Measurements from ENCODE around the gene WDR43. TPM values are rescaled to one million over a fixed set of nuclear protein-coding genes. Genes with fewer than 3 reads are reported as not detected.
A peak's percentile ranks its signal among the peaks of the same experiment; 100 is the strongest.

Gene WDR43
- total and polyA plus RNA-seq, 9 of the 15 experiments (the other 6 are each of a cell fraction or from before 2014, with no cell fraction given): 34.6 to 197 (median 105) TPM

- no peak for TF ChIP-seq HDAC3 (IDR thresholded peaks at IDR 0.05; ENCODE audit: borderline replicate concordance, partially characterized antibody)
- no peak for TF ChIP-seq ZFP1 (CRISPR knock-in tag; IDR thresholded peaks at IDR 0.05)
- no peak for TF ChIP-seq SMAD3 (CRISPR knock-in tag; conservative IDR thresholded peaks at IDR 0.05)
- no peak for TF ChIP-seq HSF4 (CRISPR knock-in tag; IDR thresholded peaks at IDR 0.05; ENCODE audit: borderline replicate concordance)
- TF ChIP-seq CTCF (IDR thresholded peaks at IDR 0.05 in 2 of 3, conservative IDR thresholded peaks at IDR 0.05 in 1 of 3; ENCODE audit: insufficient read depth in 2 of 3, low read depth in 1 of 3, low read length in 3 of 3): peak; percentile 60 to 84 (median 69)
- TF ChIP-seq, protein P1, sequence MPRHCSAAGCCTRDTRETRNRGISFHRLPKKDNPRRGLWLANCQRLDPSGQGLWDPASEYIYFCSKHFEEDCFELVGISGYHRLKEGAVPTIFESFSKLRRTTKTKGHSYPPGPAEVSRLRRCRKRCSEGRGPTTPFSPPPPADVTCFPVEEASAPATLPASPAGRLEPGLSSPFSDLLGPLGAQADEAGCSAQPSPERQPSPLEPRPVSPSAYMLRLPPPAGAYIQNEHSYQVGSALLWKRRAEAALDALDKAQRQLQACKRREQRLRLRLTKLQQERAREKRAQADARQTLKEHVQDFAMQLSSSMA (CRISPR knock-in tag; IDR thresholded peaks at IDR 0.05): no peak
Measured at GRCh38 chr2:28958689-28959088, 64.2 kb downstream of the WDR43 start (continued).

GRCh38 chr2:28960401-28960800 is 65.9 kb downstream of the WDR43 start:
- CTCF ChIA-PET (ENCODE audit: low intra/inter-chr PET ratio): interaction anchor here (0.6 kb wide), 1 partner anchor 1114 kb away, joined by 3 read pairs; no protein-coding TSS in a partner anchor
- Histone ChIP-seq H3K9me3 (replicated peaks; ENCODE audit: control insufficient read depth, insufficient read depth, low read depth, low read length) (no peaks in the 10 kb centered on the region), H3K27ac (ENCODE audit: extremely low read depth, low read depth, low read length) (no peak overlapping the region), H3K4me1 (replicated peaks in 1 of 2; ENCODE audit: control insufficient read depth in 2 of 2, insufficient read depth in 2 of 2, low read length in 2 of 2) (no peaks in the 10 kb centered on the region; a peak in 2 of 5 replicates), H3K79me2 (ENCODE audit: control insufficient read depth, insufficient read depth, low read length) (no peaks in the 10 kb centered on the region), H3K36me3 (ENCODE audit: control insufficient read depth, insufficient read depth, low read length) (no peaks in the 10 kb centered on the region), H3K9me1 (ENCODE audit: control insufficient read depth, insufficient read depth, low read length) (no peaks in the 10 kb centered on the region), H4K20me1 (replicated peaks; ENCODE audit: control insufficient read depth, insufficient read depth, low read length) (peaks cover 4% of the 10 kb centered on the region; the same call in 1 of the 2 replicates), H3K4me3 (no peak overlapping the region), H2AFZ (ENCODE audit: low read depth, low read length) (no peak overlapping the region), H3K27me3 (ENCODE audit: control insufficient read depth in 2 of 2, insufficient read depth in 2 of 2, low read length in 2 of 2) (peaks cover 18 to 29% of the 10 kb centered on the region in 2 experiments; a peak in 4 of 5 replicates), H3K9ac (ENCODE audit: insufficient read depth in 1 of 2, low read depth in 2 of 2, low read length in 2 of 2) (no peak overlapping the region), H3K4me2 (ENCODE audit: insufficient read depth, low read length) (no peak overlapping the region)
- TF ChIP-seq HMGN3 (IDR thresholded peaks at IDR 0.05; ENCODE audit: borderline replicate concordance, extremely low read depth, insufficient read length, low read depth, low read length) (no peak), TAF9B (IDR thresholded peaks at IDR 0.05; ENCODE audit: partially characterized antibody) (no peak), NR3C1 (CRISPR knock-in tag; IDR thresholded peaks at IDR 0.05) (no peak), TCFL5 (CRISPR knock-in tag; conservative IDR thresholded peaks at IDR 0.05) (no peak), TBP (optimal IDR thresholded peaks at IDR 0.05; ENCODE audit: low read depth, low read length) (no peak), ZNF212 (CRISPR knock-in tag; IDR thresholded peaks at IDR 0.05) (no peak)
- TF ChIP-seq, protein P2, sequence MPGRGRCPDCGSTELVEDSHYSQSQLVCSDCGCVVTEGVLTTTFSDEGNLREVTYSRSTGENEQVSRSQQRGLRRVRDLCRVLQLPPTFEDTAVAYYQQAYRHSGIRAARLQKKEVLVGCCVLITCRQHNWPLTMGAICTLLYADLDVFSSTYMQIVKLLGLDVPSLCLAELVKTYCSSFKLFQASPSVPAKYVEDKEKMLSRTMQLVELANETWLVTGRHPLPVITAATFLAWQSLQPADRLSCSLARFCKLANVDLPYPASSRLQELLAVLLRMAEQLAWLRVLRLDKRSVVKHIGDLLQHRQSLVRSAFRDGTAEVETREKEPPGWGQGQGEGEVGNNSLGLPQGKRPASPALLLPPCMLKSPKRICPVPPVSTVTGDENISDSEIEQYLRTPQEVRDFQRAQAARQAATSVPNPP (IDR thresholded peaks at IDR 0.05; ENCODE audit: borderline replicate concordance, insufficient read depth, insufficient read length): no peak
- FAIRE-seq: no peak
- no peak for ATAC-seq
- 0% methylated on average over 5 of the region's 5 CpGs for WGBS (ENCODE audit: insufficient coverage, low coverage, missing lambda C conversion rate)
- intact Hi-C loops (cut with micrococcal nuclease): no loop called here
- POLR2A ChIA-PET: interaction anchor here (0.5 kb wide), 1 partner anchor 371 kb away, joined by 3 read pairs; no protein-coding TSS in a partner anchor
- in situ Hi-C loops (cut with MboI): loop anchor here (25.0 kb wide), 1 partner anchor 1102 kb away; no protein-coding TSS in a partner anchor
- BruUV-seq (replicated peaks): no TSS peak
- DNase-seq (ENCODE audit: extremely low read depth in 1 of 4, low spot score in 3 of 4): no peak
